ENCODE data around the gene SFXN5. TPM values are rescaled to one million over a fixed set of nuclear protein-coding genes. Genes with fewer than 3 reads are reported as not detected.
A peak's percentile ranks its signal among the peaks of the same experiment; 100 is the strongest.
"Not testable (repeated sequence)": the region's sequence is repeated elsewhere in the genome, so short reads cannot be mapped to it uniquely, and the experiment has no call there.

The SFXN5 gene, protein sequence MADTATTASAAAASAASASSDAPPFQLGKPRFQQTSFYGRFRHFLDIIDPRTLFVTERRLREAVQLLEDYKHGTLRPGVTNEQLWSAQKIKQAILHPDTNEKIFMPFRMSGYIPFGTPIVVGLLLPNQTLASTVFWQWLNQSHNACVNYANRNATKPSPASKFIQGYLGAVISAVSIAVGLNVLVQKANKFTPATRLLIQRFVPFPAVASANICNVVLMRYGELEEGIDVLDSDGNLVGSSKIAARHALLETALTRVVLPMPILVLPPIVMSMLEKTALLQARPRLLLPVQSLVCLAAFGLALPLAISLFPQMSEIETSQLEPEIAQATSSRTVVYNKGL
- total RNA-seq (2014; rRNA removed; shearing (Covaris generic)) (16.4 and 17.1 TPM in 2 replicates), polyA plus RNA-seq (2016; fragmentation: Nextera tagmentation; extraction: Ambion mirVana) (7.3 and 10.0 TPM in 2 replicates)

DNA sequence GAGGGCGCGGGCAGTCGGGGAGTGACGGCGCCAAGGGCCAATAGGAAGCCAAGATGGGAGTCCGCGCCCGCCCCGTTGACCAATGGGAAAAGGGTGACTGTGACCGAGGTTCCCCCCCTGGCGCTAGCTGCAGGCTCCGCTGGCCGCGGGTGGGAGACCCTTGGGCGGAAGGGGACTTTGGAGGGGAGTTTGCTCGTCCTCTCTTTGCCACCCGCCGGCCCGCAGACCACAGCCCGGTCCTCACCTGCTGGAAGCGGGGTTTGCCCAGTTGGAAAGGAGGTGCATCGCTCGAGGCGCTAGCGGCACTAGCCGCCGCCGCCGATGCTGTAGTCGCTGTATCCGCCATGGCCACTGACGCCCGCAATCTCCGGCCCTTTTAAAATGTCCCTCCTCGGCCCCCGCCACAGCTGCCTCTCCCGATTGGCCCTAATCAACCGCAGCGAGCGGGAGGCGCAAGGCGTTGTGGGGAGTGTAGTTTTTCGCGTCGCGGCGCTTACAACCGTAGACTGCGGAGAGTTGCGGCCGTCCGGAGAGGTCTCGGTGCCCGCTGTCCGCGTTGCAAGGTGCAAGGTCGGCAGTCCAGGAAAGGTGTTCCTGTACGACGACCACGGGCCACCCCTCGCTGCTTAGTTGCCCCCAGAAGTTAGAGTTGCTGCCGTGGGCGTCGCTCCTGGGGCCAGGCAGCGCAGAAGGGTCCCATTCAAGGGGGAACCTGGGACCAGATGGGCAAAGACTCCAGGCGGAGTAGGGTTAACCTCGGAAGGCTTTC, at the start of gene SFXN5:
SFXN5 (minus strand) TSS at position 353 of the 769 bp plus-strand sequence; CDS start at position 346, 7 bp downstream.
- Histone ChIP-seq H3K79me2 (ENCODE audit: insufficient read depth) (peaks cover 40% of the 10 kb centered on the region), H3K4me3 (peak within 1 kb of the TSS; percentile 78)

DNA sequence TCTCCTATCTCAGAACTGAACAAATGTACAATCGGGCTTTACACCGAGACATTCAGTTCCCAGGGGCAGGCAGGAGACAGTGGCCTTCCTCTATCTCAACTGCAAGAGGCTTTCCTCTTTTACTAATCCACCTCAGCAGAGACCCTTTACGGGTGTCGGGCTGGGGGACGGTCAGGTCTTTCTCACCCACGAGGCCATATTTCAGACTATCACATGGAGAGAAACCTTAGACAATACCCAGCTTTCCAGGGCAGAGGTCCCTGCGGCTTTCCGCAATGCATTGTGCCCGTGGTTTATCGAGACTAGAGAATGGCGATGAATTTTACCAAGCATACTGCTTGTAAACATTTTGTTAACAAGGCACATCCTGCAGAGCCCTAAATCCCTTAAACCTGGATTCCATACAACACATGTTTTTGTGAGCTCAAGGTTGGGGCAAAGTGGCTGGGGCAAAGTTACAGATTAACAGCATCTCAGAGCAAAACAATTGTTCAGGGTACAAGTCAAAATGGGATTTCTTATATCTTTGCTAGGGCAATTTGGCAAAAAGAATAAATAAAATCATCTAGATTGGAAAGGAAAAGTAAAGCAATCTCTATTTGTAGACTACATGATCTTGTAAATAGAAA, 48.2 kb upstream of the SFXN5 start:
- H3K9me3 ChIP-seq (ENCODE audit: low read depth); in situ Hi-C loops (cut with MboI); H4K20me1 ChIP-seq (ENCODE audit: insufficient read depth); H3K4me3 ChIP-seq; H3K4me2 ChIP-seq (ENCODE audit: unreplicated experiment); H3K27ac ChIP-seq; H3K9ac ChIP-seq; DNase-seq; H3K27me3 ChIP-seq (replicated peaks; ENCODE audit: insufficient read depth); H2AFZ ChIP-seq; H3K9me2 ChIP-seq (ENCODE audit: insufficient read depth); H3K36me3 ChIP-seq (ENCODE audit: low read depth); H3K79me2 ChIP-seq (ENCODE audit: insufficient read depth): not testable (repeated sequence)
- 82 to 86% methylated on average over 11 of the region's 11 CpGs for WGBS, 2 experiments (ENCODE audit: low coverage in 1 of 2, low lambda C conversion rate in 2 of 2, missing lambda C conversion rate in 2 of 2)
- peaks cover 13% of the 10 kb centered on the region for H3F3A ChIP-seq (ENCODE audit: insufficient read depth)
- peaks cover 10% of the 10 kb centered on the region for H3K4me1 ChIP-seq (ENCODE audit: insufficient read depth)

More for the DNA sequence above, at the start of gene SFXN5:
- Histone ChIP-seq H2AFZ (peak within 1 kb of the TSS; percentile 77), H3K9me2 (ENCODE audit: insufficient read depth) (no peaks in the 10 kb centered on the region), H3F3A (ENCODE audit: insufficient read depth) (peaks cover 5% of the 10 kb centered on the region), H3K4me1 (ENCODE audit: insufficient read depth) (peaks cover 9% of the 10 kb centered on the region; the same call in 1 of the 2 replicates), H3K9me3 (ENCODE audit: low read depth) (no peaks in the 10 kb centered on the region), H4K20me1 (ENCODE audit: insufficient read depth) (no peaks in the 10 kb centered on the region), H3K27ac (peak within 1 kb of the TSS; percentile 83), H3K4me2 (ENCODE audit: unreplicated experiment) (peak within 1 kb of the TSS; percentile 81), H3K27me3 (replicated peaks; ENCODE audit: insufficient read depth) (no peaks in the 10 kb centered on the region), H3K9ac (peak within 1 kb of the TSS; percentile 89), H3K36me3 (ENCODE audit: low read depth) (no peaks in the 10 kb centered on the region)
- 2 to 3% methylated on average over 56 to 60 of the region's 67 CpGs for WGBS, 2 experiments (ENCODE audit: low coverage in 1 of 2, low lambda C conversion rate in 2 of 2, missing lambda C conversion rate in 2 of 2)
- TF ChIP-seq EZH2phosphoT487 (IDR thresholded peaks at IDR 0.05; ENCODE audit: insufficient read depth, low read depth) (no peak), EZH2 (IDR thresholded peaks at IDR 0.05; ENCODE audit: insufficient read depth, poor library complexity, severe bottlenecking) (no peak)
- in situ Hi-C loops (cut with MboI): no loop called here
- peak; percentile 98 for DNase-seq

DNA sequence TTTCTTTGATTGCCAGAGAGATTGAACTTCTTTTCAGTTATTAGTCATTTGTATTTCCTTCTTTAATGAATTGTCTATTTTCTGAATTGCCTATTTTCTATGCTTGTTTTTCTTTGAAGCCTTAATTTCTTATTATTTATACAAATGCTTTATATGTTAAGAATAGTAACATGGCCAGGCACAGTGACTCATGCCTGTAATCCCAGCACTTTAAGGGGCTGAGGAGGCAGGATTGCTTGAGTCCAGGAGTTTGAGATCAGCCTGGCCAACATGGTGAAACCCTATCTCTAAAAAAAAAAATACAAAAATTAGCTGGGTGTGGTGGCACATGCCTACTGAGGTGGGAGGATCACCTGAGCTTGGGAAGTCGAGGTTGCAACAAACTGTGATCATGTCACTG, 45.9 kb upstream of the SFXN5 start:
- 83 to 93% methylated on average over 1 of the region's 1 CpG for WGBS, 2 experiments (ENCODE audit: low coverage in 1 of 2, low lambda C conversion rate in 2 of 2, missing lambda C conversion rate in 2 of 2)
- 0 out of 2 replicates have a peak overlapping the region, but pooled peaks have one; percentile 7 for H3K27ac ChIP-seq
- no peaks in the 10 kb centered on the region for H3K36me3 ChIP-seq (ENCODE audit: low read depth)
- 0 out of 2 replicates have a peak overlapping the region, but pooled peaks have one; percentile 5 for H2AFZ ChIP-seq
- in situ Hi-C loops (cut with MboI): no loop called here
- H3K79me2 ChIP-seq (ENCODE audit: insufficient read depth): peaks cover under 1% of the 10 kb centered on the region
- no peaks in the 10 kb centered on the region for H4K20me1 ChIP-seq (ENCODE audit: insufficient read depth)
- peak; percentile 52 for DNase-seq
- TF ChIP-seq EZH2 (IDR thresholded peaks at IDR 0.05; ENCODE audit: insufficient read depth, poor library complexity, severe bottlenecking): no peak
- no peak for TF ChIP-seq EZH2phosphoT487 (IDR thresholded peaks at IDR 0.05; ENCODE audit: insufficient read depth, low read depth)
- peaks cover 17% of the 10 kb centered on the region for H3K4me1 ChIP-seq (ENCODE audit: insufficient read depth)
- H3K4me2 ChIP-seq (ENCODE audit: unreplicated experiment): no peak overlapping the region
- no peaks in the 10 kb centered on the region for H3K9me3 ChIP-seq (ENCODE audit: low read depth)
- H3K4me3 ChIP-seq: no peak overlapping the region
- peaks cover 26% of the 10 kb centered on the region for H3F3A ChIP-seq (ENCODE audit: insufficient read depth)
- H3K27me3 ChIP-seq (replicated peaks; ENCODE audit: insufficient read depth): no peaks in the 10 kb centered on the region
- H3K9ac ChIP-seq: no peak overlapping the region
- no peaks in the 10 kb centered on the region for H3K9me2 ChIP-seq (ENCODE audit: insufficient read depth)

DNA sequence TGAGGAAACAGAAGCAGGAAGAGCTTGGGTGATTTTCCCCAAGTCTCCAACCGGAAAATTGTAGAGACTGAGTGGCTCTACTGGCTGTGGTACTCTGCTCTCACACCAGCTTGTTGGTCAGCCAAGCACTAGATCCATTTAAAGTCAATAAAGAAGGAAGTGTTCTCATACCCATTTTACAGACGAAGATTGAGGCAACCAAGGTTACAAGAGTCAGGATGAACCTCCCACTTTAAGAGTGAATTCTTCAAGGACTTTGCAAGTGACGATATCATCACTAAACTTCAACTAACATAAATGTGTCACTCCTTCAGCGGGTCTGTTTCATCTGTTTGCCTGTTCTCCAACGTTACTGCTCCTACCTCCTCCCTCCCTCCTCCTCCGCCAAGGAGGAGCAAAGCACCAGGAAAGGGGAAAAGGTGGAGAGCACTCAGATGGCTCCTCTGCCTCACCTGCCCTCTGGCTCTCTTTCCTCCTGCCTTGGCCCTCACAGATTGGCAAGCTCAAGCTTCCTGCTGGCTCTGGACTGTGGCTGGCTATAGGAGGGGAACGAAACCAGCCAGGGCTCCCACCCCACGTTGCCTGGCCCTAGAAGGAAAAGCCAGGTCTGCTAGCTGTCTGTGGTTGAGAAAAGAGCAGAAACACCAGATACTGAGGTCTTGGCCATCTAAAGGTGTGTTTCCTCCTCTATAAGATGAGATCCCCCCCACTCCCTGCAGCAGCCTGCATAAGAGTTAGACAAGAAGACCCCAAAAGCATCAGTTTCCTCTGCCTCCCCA, 44.9 kb upstream of the SFXN5 start:
- no peak for TF ChIP-seq EZH2 (IDR thresholded peaks at IDR 0.05; ENCODE audit: insufficient read depth, poor library complexity, severe bottlenecking)
- Histone ChIP-seq H3F3A (ENCODE audit: insufficient read depth) (peaks cover 26% of the 10 kb centered on the region), H3K9me2 (ENCODE audit: insufficient read depth) (no peaks in the 10 kb centered on the region), H3K79me2 (ENCODE audit: insufficient read depth) (peaks cover 11% of the 10 kb centered on the region), H2AFZ (no peak overlapping the region), H4K20me1 (ENCODE audit: insufficient read depth) (no peaks in the 10 kb centered on the region), H3K9me3 (ENCODE audit: low read depth) (no peaks in the 10 kb centered on the region), H3K27me3 (replicated peaks; ENCODE audit: insufficient read depth) (no peaks in the 10 kb centered on the region), H3K4me1 (ENCODE audit: insufficient read depth) (peaks cover 17% of the 10 kb centered on the region), H3K4me3 (no peak overlapping the region), H3K9ac (no peak overlapping the region), H3K27ac (no peak overlapping the region), H3K4me2 (ENCODE audit: unreplicated experiment) (no peak overlapping the region), H3K36me3 (ENCODE audit: low read depth) (no peaks in the 10 kb centered on the region)
- WGBS, 2 experiments (ENCODE audit: low coverage in 1 of 2, low lambda C conversion rate in 2 of 2, missing lambda C conversion rate in 2 of 2): 90 to 91% methylated on average over 8 of the region's 8 CpGs
- in situ Hi-C loops (cut with MboI): no loop called here
- DNase-seq: no peak
